GM18499 (cell line): ENCODE results near the gene DLGAP1.
"Not testable (repeated sequence)": the region's sequence is repeated elsewhere in the genome, so short reads cannot be mapped to it uniquely, and the experiment has no call there.

Experiments used
- ATAC-seq: cut with Tn5 transposase; IDR thresholded peaks from one replicate; pipeline ENCODE4 v1.9.1; 2021; ENCODE audit warnings: moderate number of reproducible peaks; ENCODE audit not compliant: insufficient read depth, unreplicated experiment

Gene DLGAP1

GRCh38 chr18:3584897-3585460 lies 870.1 kb downstream of the DLGAP1 start:
- ATAC-seq: no peak

GRCh38 chr18:3584266-3584861 lies 870.7 kb downstream of the DLGAP1 start:
- no peak for ATAC-seq

GRCh38 chr18:3583873-3584247 lies 871.2 kb downstream of the DLGAP1 start:
- ATAC-seq: no peak

- ATAC-seq: not testable (repeated sequence)
Measured at GRCh38 chr18:3583106-3583872, 871.8 kb downstream of the DLGAP1 start.

- no peak for ATAC-seq
Measured at GRCh38 chr18:3581890-3582289, 873.2 kb downstream of the DLGAP1 start.

- not testable (repeated sequence) for ATAC-seq
Measured at GRCh38 chr18:3580523-3581025, 874.5 kb downstream of the DLGAP1 start.

- ATAC-seq: no peak
Measured at GRCh38 chr18:3579701-3580100, 875.4 kb downstream of the DLGAP1 start.

GRCh38 chr18:3578621-3579020 lies 876.5 kb downstream of the DLGAP1 start:
- ATAC-seq: no peak

- ATAC-seq: no peak
Measured at GRCh38 chr18:3577281-3577855, 877.7 kb downstream of the DLGAP1 start.

GRCh38 chr18:3572761-3573160 lies 882.3 kb downstream of the DLGAP1 start:
- ATAC-seq: no peak

GRCh38 chr18:3566851-3567250 lies 888.3 kb downstream of the DLGAP1 start:
- no peak for ATAC-seq

GRCh38 chr18:3560755-3561154 lies 894.4 kb downstream of the DLGAP1 start:
- ATAC-seq: no peak

GRCh38 chr18:3554811-3555427 lies 900.2 kb downstream of the DLGAP1 start:
- no peak for ATAC-seq

- no peak for ATAC-seq
Measured at GRCh38 chr18:3554091-3554601, 901.0 kb downstream of the DLGAP1 start.

GRCh38 chr18:3552305-3552704 lies 902.8 kb downstream of the DLGAP1 start:
- ATAC-seq: no peak

- ATAC-seq: no peak
Measured at GRCh38 chr18:3547891-3548615, 907.1 kb downstream of the DLGAP1 start.

- ATAC-seq: no peak
Measured at GRCh38 chr18:3546106-3546505, 909.0 kb downstream of the DLGAP1 start.

GRCh38 chr18:3544537-3544936 lies 910.6 kb downstream of the DLGAP1 start:
- ATAC-seq: no peak

- peak; percentile 78 for ATAC-seq
Measured at GRCh38 chr18:3541549-3542386, 913.3 kb downstream of the DLGAP1 start.
